Aorta (tissue), 5 donors: Measurements from ENCODE around the gene ACVR1B. TPM values are rescaled to one million over a fixed set of nuclear protein-coding genes. Genes with fewer than 3 reads are reported as not detected.

Experiments used
- ATAC-seq: fragments of 200-7000 bp; cut with Tn5 transposase; one replicate; pipeline ENCODE4 v1.9.1; 2022; ENCODE audit warnings: moderate library complexity; ENCODE audit not compliant: low FRiP score
- DNase-seq, 2 donors: peaks; one replicate each; pipeline ENCODE4 v3.0.0-alpha.2; 2020
- H3K27ac ChIP-seq, 2 donors: one replicate each; pipeline ENCODE4 v1.5.1; 2013; ENCODE audit warnings: low read length in 2 of 2, mild to moderate bottlenecking in 2 of 2, moderate library complexity in 2 of 2, control low read depth in 1 of 2, inconsistent platforms in 1 of 2, low read depth in 1 of 2
- H3K27me3 ChIP-seq, 2 donors: one replicate each; pipeline ENCODE4 v1.6.1; 2013; ENCODE audit warnings: control low read depth in 1 of 2, low read length in 1 of 2, mild to moderate bottlenecking in 1 of 2, moderate library complexity in 1 of 2; ENCODE audit not compliant: insufficient read depth in 2 of 2, control insufficient read depth in 1 of 2
- H3K36me3 ChIP-seq, 2 donors: one replicate each; pipeline ENCODE4 v1.6.1; 2013; ENCODE audit warnings: control low read depth in 1 of 2, low read length in 1 of 2, mild to moderate bottlenecking in 1 of 2; ENCODE audit not compliant: insufficient read depth in 2 of 2, control insufficient read depth in 1 of 2
- H3K4me1 ChIP-seq, 2 donors: one replicate each; pipeline ENCODE4 v1.6.1; 2013; ENCODE audit warnings: low read length in 2 of 2, control low read depth in 1 of 2, mild to moderate bottlenecking in 1 of 2, moderate library complexity in 1 of 2; ENCODE audit not compliant: insufficient read depth in 2 of 2, control insufficient read depth in 1 of 2
- H3K4me3 ChIP-seq, 2 donors: one replicate each; pipeline ENCODE4 v1.5.1; 2013; ENCODE audit warnings: low read length in 2 of 2, control low read depth in 1 of 2, mild to moderate bottlenecking in 1 of 2
- H3K9me3 ChIP-seq: one replicate; pipeline ENCODE4 v1.6.1; 2013; ENCODE audit warnings: mild to moderate bottlenecking, low read length; ENCODE audit not compliant: control insufficient read depth
- WGBS, 2 donors: extraction: QIAGEN DNeasy Blood & Tissue Kit; methylation state at CpG; one replicate each; pipeline ENCODE4 v1.1.7; 2013; 5-methylcytosine and 5-hydroxymethylcytosine counted together
- intact Hi-C, 2 donors: fragments of 100-400 bp; cut with DNase I; formaldehyde crosslinking; loops; one replicate each; pipeline versions ENCODE4 v1.14.2 to v1.15.0; 2022
- polyA plus RNA-seq, 2 donors: library from polyadenylated mRNA; stranded (reverse); fragments of 200-250 nt; gene quantifications; one replicate each; pipeline ENCODE4 v1.2.3, GENCODE V29; 2013
- total RNA-seq, 2 donors: library from RNA; stranded (reverse); fragmentation: NEBNext Ultra II Directional; extraction: Animal tissue kit (Norgen Biotek cat#: 25700); gene quantifications; one replicate each; pipeline ENCODE4 v1.2.1, GENCODE V29; 2021
- donor health status: healthy with polysubstance abuse.
- donor health status: Bipolar disorder and iron deficiency.
- donor health status: DM: no; HTN: no; CAD: no.
- donor health status: DM: no; HTN: no; CAD: no.
- donor health status: DM: yes; HTN: yes; CAD: no.

ACVR1B gene
- total and polyA plus RNA-seq, 4 donors = 2.3 to 24.5 (median 15.4) TPM

DNA sequence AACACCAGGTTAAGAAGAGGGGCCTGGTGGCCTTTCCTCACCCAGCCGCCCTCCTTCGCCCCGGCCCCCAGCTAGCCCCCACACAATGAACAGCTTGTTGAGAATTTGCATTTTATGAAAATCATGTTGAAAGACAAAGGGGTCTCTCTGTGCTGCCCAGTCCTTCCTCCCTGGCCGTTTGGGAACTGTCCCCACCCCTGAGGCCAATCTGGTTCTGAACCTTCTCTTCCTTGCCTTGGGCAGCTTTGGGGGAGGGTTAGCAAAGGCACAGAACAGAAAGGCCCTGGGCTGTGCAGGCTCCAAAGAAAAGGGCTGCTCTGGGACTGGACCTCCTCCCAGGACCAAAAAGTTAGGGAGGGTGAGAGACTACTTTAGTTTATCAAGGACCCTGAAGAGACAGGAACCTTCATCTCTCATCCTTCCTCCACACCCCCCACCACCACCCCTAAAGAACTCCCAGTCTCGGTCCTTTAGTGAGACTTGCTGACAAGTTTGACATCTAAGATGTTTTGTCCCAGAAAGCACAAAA, 56.5 kb downstream of the ACVR1B start:
- Histone ChIP-seq H3K9me3 (no peaks in the 10 kb centered on the region), H3K27me3 (no peaks in the 10 kb centered on the region), H3K4me3 (no peak overlapping the region), H3K36me3 (no peaks in the 10 kb centered on the region), H3K27ac (no peak overlapping the region), H3K4me1 (no peaks in the 10 kb centered on the region)
- DNase-seq (no peak), ATAC-seq (no peak)
- WGBS, 2 donors = 74 to 80% methylated on average over 5 of the region's 5 CpGs
- intact Hi-C loops = no loop called here

GRCh38 chr12:52009081-52009751, 57.7 kb downstream of the ACVR1B start:
- no peaks in the 10 kb centered on the region for H3K4me1 ChIP-seq
- H3K4me3 ChIP-seq = no peak overlapping the region
- no peaks in the 10 kb centered on the region for H3K27me3 ChIP-seq
- ATAC-seq (no peak), DNase-seq (peak in 1 of 2 donors; percentile 30)
- 78 to 88% methylated on average over 10 of the region's 10 CpGs for WGBS, 2 donors
- intact Hi-C loops = no loop called here
- no peaks in the 10 kb centered on the region for H3K36me3 ChIP-seq
- no peak overlapping the region for H3K27ac ChIP-seq
- no peaks in the 10 kb centered on the region for H3K9me3 ChIP-seq

DNA sequence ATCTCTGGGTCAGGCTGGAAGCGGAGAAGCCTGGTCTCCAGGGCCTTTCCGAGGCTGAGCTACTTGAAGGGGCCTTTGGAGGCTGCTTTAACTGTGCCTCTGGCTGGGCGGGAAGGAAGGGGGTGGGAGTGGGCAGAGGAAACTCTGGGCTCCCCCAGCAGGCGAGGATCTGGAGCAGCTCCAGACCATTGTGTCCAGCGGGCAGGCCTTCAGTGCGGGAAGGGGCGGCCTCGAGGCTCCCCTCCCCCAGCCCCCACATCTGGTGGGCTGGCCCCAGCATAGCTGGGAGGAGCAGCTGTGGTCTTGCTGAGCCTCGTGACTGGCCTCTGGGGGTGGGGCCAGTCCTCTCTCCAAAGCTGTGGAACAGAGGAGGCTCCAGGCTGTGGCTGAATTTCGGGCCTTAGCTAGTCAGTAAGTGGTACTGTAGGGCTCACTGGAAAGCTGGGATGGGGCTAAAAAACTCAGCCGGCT, 58.7 kb downstream of the ACVR1B start:
- Histone ChIP-seq H3K4me3 (no peak overlapping the region), H3K36me3 (no peaks in the 10 kb centered on the region), H3K27me3 (no peaks in the 10 kb centered on the region), H3K9me3 (no peaks in the 10 kb centered on the region), H3K4me1 (no peaks in the 10 kb centered on the region), H3K27ac (peak overlapping the region in 1 of 2 donors; percentile 10)
- ATAC-seq (peak; percentile 85), DNase-seq (peak; percentile 84 to 88)
- intact Hi-C loops = no loop called here
- 32 to 37% methylated on average over 10 to 11 of the region's 11 CpGs for WGBS, 2 donors

- H3K4me1 ChIP-seq = no peaks in the 10 kb centered on the region
- H3K36me3 ChIP-seq = no peaks in the 10 kb centered on the region
- 88 to 89% methylated on average over 8 of the region's 8 CpGs for WGBS, 2 donors
- no peak for ATAC-seq
- H3K9me3 ChIP-seq = no peaks in the 10 kb centered on the region
- H3K27me3 ChIP-seq = no peaks in the 10 kb centered on the region
- no peak overlapping the region for H3K4me3 ChIP-seq
- no peak overlapping the region for H3K27ac ChIP-seq
- intact Hi-C loops = no loop called here
- no peak for DNase-seq
Measured at GRCh38 chr12:52010692-52011601, 59.4 kb downstream of the ACVR1B start.

GRCh38 chr12:52011602-52012214, 60.2 kb downstream of the ACVR1B start:
- 98% methylated on average over 8 of the region's 8 CpGs for WGBS, 2 donors
- no peak for ATAC-seq

GRCh38 chr12:52013626-52014310, 62.3 kb downstream of the ACVR1B start:
- intact Hi-C loops = no loop called here
- 92 to 93% methylated on average over 16 of the region's 16 CpGs for WGBS, 2 donors
- no peak overlapping the region for H3K27ac ChIP-seq
- DNase-seq = no peak
- no peaks in the 10 kb centered on the region for H3K9me3 ChIP-seq
- no peak overlapping the region for H3K4me3 ChIP-seq
- no peaks in the 10 kb centered on the region for H3K27me3 ChIP-seq
- H3K36me3 ChIP-seq = no peaks in the 10 kb centered on the region
- ATAC-seq = no peak
- H3K4me1 ChIP-seq = no peaks in the 10 kb centered on the region

More at GRCh38 chr12:52011602-52012214, 60.2 kb downstream of the ACVR1B start:
- DNase-seq = no peak
- intact Hi-C loops = no loop called here
- Histone ChIP-seq H3K9me3 (no peaks in the 10 kb centered on the region), H3K27me3 (no peaks in the 10 kb centered on the region), H3K36me3 (no peaks in the 10 kb centered on the region), H3K4me3 (no peak overlapping the region), H3K4me1 (no peaks in the 10 kb centered on the region), H3K27ac (no peak overlapping the region)

DNA sequence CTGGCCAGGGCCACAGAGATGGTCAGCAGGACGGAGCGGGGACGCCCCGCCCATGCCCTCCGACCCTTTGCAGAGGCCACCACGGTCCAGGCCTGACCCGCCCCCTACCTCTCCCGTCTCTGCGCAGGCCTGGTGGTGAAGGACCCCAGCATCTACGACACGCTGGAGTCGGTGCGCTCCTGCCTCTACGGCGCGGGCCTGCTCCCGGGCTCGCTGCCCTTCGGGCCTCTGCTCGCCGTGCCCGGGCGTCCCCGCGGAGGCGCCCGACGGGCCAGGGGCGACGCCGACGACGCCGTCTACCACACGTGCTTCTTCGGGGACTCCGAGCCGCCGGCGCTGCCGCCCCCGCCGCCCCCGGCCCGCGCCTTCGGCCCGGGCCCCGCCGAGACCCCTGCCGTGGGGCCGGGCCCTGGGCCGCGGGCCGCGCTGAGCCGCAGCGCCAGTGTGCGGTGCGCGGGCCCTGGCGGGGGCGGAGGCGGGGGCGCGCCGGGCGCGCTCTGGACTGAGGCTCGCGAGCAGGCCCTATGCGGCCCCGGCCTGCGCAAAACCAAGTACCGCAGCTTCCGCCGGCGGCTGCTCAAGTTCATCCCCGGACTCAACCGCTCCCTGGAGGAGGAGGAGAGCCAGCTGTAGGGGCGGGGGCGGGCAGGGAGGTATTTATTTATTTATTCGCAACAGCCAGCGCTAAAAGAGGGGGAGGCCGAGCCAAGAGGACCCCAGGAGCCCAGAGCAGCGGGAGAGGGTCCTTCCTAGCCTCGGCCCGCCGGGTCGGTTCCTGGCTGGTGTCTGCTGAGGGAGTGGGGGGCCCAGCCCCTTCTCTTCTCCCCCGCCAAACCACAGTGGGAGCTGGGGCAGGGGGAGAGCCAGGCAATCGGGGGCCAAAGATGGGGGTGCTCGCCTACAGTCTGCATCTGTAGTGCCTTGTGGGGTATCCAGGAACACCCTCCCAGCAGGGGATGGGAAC, 63.4 kb downstream of the ACVR1B start:
- no peaks in the 10 kb centered on the region for H3K36me3 ChIP-seq
- ATAC-seq = no peak
- WGBS, 2 donors = 65 to 66% methylated on average over 67 to 93 of the region's 93 CpGs

More for the DNA sequence above, 63.4 kb downstream of the ACVR1B start:
- Histone ChIP-seq H3K4me1 (no peaks in the 10 kb centered on the region), H3K27ac (no peak overlapping the region), H3K9me3 (no peaks in the 10 kb centered on the region), H3K27me3 (no peaks in the 10 kb centered on the region), H3K4me3 (no peak overlapping the region)
- intact Hi-C loops = no loop called here
- no peak for DNase-seq
